AG08396 (cell line): ENCODE measurements around the gene FRRS1L.
A peak's percentile ranks its signal among the peaks of the same experiment; 100 is the strongest.

Source experiments
- DNase-seq: peaks from one replicate; pipeline ENCODE4 v3.0.0; 2012; ENCODE audit warnings: low spot score, mixed read lengths

The FRRS1L gene

DNA sequence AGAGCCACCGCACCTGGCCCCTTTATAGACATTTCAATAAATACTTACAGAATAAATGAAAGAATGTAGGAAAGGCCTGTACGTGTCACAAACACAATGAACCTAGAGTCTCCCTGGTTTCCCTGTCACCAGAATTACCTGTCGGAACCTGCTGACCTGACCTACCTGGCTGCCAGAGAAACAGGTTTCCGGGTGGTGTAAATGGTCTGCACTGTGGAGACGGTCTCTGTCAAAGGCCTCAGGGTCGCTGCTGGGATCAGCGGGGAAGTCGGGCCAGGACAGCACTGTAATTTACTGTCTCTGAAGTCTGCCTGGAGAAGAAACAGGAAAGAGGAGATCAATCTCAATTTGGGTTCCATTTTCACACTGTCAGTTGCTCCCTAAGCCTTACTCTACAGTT is 9.3 kb upstream of the FRRS1L start:
- no peak for DNase-seq

DNA sequence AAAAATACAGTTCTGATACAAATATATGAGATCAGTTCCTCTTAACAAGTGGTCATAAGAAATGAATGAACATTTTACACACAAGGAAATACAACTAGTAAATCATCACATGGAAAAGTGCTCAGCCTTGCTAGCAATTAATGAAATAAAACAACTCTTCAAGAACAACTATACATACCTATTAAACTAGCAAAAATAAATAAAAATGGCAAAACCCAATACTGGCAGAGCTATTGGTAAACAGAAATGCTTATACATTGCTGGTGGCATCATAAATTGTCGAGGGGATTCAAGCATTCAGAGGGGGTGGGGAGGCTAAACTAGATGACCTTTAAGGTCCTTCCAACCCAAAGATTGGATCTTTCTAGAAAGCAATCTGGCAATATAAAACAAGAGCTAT is 5.9 kb upstream of the FRRS1L start:
- DNase-seq, result no peak

- DNase-seq, result no peak
Observed at GRCh38 chr9:109171926-109172325, 4.9 kb upstream of the FRRS1L start.

GRCh38 chr9:109168170-109168569 is 1.1 kb upstream of the FRRS1L start:
- DNase-seq, result no peak

GRCh38 chr9:109167716-109168115 is 667 bp upstream of the FRRS1L start:
- DNase-seq, result no peak

DNA sequence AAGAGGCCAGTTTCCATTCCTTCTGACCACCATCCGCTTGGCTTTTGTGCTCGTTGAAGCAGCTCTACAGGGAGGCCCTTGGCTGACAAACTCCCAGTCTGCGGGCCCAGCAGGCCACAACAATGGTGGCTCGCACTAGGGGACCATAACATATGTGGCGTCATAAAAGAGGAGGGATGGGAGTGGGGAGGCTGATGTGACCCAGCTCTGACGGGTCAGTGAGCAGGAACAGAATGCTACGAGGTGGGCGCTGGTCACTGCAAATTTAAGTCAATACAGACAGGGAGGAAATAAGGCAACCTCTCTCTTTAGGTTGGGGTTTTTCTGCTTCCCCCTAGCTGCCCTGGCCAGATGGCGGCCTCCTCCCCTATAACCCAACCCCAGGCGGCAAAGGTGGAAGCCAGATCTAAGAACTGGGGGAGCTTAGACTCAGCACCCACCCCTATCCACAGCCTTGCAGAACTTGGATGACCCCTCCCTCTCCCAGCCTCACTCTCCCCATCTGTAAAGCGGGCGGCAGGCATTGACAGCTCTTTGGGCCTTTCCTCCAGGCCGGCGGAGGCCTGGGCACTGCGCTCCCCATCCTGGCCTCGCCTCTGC is 778 bp downstream of the FRRS1L start:
- no peak for DNase-seq

DNA sequence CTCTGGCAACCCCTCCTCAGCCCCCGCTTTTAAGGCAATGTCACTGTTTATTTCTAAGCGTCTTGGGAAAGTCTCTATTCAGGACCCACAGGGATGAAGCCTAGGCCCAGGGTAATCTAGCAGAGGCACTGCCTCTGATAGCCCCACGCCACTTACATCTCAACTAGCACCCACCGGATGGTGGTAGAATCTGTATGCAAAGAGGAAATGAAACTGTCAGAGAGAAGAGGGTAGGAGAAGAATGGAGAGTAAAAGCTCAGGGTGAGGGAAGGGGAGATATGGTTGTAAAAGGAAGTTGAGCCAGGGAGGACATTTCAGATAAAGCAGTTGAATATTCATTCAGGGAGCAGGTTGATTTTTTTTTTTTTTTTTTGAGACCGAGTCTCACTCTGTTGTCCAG is 3.0 kb downstream of the FRRS1L start:
- DNase-seq, result no peak

DNA sequence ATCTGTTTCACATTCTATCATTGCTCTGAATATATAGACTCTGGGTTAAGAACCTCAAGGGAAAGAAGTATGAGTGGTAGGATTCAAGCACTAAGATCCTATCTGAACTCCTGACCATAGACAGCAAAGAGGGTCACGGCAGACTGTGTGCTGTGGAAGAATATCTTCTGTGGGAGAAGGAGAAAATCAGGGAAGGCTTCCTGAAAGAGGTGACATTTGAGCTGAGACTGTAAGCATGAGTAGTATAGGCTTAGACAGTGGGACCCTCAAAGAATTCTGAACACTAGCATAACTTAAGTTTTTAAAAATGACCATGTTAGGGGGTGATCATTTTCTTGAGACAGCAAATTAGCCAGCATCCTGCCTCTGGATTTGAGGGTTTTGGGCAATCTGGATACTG is 3.9 kb downstream of the FRRS1L start:
- no peak for DNase-seq

- no peak for DNase-seq
Observed at GRCh38 chr9:109162677-109163076, 4.4 kb downstream of the FRRS1L start.

DNA sequence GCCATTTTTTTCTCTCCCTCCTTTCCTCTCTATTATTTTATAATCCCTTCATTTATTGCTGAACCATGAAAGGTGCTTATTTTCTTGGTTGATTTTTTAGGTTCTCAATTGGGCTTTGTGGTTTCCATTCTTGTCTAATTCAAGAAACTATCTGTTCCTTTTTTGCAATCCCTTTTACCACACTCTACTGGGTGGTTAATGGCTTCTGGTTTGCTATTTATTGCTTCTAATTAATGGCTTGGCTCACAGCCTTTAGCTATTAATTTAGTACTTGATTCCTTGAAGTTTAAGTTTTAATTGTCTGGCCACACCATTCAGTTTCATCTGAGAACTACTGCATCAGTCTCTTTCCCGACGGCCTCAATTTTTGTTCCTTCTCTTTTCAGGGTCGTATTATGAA is 5.6 kb downstream of the FRRS1L start:
- no peak for DNase-seq

DNA sequence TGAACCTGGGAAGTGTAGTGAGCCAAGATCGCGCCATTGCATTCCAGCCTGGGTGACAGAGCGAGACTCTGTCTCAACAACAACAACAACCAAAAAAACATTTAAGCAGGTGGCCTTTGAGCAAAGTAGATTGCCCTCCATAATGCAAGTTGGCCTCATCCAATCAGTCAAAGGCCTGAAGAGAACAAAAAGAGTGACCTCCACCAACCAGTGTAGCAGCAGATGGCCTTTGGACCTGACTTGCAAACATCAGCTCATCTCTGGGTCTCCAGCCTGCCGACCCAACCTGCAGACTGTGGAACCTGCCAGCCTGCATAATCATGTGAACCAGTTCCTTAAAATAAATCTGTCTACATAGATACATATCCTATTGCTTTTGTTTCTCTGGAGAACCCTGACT is 7.5 kb downstream of the FRRS1L start:
- DNase-seq, result no peak

- no peak for DNase-seq
Observed at GRCh38 chr9:109158651-109159050, 8.4 kb downstream of the FRRS1L start.

GRCh38 chr9:109156708-109157107 is 10.3 kb downstream of the FRRS1L start:
- no peak for DNase-seq

DNA sequence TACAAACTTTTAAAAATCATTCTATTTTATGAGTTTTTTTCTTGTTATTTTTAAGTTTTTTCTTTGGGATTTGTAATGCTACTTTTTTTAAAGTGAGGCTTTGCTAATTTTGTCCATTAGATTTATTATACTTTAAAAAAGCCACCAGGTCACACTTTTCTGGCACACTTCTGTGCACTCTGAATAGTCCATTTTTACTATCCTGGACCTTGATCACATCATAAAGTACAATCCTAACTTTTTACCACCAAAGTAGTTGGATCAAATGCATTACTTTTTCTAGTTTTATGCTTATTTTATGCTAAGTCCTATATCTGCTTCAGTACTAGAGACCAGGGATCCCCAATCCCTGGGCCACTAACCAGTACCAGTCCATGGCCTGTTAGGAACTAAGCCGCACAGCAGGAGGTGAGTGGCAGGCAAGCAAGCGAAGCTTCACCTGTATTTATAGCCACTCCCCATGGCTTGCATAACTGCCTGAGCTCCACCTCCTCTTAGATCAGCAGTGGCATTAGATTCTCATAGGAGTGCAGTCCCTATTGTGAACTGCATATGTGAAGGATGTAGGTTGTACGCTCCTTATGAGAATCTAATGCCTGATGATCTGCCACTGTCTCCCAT is 16.0 kb downstream of the FRRS1L start:
- no peak for DNase-seq

DNA sequence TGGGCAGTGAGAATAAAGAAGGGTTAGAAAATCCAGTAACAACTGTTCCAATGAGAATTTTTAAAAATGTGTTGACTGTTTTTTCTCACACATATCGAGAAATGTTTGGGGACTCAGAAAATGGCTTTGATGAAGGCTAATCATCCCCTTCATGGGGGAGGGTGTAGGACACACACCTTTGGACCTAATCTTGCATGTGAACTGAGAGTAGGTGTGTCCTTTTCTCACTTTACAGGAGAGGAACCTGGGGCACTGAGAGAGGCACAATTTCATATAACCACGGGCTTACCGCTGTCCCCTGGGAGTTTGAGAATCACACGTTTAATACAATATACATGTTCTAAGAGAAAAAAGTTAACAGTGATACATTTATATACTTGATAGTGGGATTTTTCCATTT is 17.3 kb downstream of the FRRS1L start:
- DNase-seq, result no peak

- no peak for DNase-seq
Observed at GRCh38 chr9:109149089-109149488, 18.0 kb downstream of the FRRS1L start.

DNA sequence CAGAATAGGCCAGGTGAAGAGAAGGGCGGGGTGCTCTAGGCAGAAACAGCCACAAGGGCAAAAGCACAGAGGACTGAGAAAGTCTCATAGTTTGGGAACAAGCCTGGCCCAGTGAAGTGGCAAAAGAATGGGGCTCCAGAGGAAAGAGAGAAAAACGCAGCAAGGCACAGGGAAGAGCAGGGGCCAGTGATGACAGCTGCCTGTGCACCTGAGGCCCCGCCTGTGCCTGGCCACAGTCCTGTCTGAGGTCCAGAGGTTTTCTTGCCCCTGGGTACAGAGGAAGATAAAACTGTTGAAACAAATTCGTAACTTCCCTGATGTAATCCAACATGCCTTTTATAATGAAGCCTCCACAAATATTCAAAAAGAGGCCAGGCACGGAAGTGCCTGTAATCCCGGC is 22.0 kb downstream of the FRRS1L start:
- no peak for DNase-seq

- peak; percentile 35 for DNase-seq
Observed at GRCh38 chr9:109143881-109144562, 23.0 kb downstream of the FRRS1L start.

GRCh38 chr9:109141375-109141774 is 25.7 kb downstream of the FRRS1L start:
- DNase-seq, result no peak

DNA sequence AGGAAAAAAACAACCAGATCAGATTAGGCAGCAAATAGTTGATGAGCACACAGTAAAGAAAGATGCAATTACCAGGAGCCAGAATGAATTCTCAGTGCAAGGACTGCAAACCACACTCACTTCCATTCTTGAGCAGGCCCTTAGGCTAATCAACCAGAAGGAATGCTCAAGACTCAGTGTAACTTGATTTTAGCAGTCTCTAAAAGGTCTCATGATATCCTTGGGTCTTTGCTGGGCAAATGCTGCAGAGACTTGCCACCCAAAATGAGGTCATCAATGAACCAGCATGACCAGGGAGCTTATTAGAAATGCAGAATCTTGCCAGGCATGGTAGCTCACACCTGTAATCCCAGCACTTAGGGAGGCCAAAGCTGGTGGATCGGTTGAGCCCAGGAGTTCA is 27.2 kb downstream of the FRRS1L start:
- DNase-seq, result no peak

DNA sequence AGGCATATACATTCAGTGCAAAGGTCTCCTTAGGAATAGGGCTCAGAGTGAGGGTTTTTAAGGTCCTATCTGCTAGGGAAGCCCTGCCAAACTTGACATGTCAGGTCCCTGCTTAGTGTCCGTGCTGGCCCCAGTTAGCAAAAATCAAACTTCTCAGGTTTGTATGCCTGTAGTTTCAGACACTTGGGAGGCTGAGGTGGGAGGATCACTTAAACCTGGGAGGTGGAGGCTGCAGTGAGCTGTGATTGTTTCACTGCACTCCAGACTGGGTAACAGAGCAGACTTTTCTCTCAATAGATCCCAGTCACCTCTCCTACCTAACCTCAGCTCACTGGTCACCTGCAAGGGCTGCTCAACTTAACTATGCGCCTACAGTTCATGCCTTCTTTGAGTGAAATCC is 28.6 kb downstream of the FRRS1L start:
- DNase-seq, result no peak

DNA sequence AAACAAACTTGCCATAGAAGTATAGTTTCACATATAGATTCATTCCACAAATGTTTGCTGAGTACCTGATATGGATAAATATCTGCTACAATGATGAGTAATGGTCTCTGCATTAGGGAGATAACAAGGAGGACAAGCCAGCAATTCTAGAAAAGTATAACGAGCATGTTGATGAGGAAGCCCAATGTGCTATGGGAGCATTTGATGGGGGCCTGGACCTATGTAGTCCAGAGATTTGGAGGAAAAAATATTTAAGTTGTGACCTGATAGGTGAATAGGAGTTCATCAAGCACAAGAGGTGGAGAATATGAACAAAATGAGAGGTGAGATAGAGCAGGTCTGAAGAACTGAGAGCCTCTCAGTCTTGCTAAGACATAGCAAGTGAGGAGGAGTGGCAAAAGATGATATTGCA is 32.9 kb downstream of the FRRS1L start:
- no peak for DNase-seq

- no peak for DNase-seq
Observed at GRCh38 chr9:109133533-109133932, 33.5 kb downstream of the FRRS1L start.

GRCh38 chr9:109132567-109133021 is 34.5 kb downstream of the FRRS1L start:
- no peak for DNase-seq
